Adrenal gland (tissue), 5 donors: Measurements from ENCODE around the gene RBM8A.

Source experiments
- POLR2A ChIP-seq, 2 donors: fragments of 450-650 bp; IDR thresholded peaks; one replicate each; pipeline ENCODE4 v1.6.1; 2017; ENCODE audit warnings: antibody characterized with exemption in 2 of 2, mild to moderate bottlenecking in 2 of 2, moderate library complexity in 1 of 2
- TF ChIP-seq, protein P1 (sequence below), 6 experiments: fragments of 450-650 bp in 4 of 6; fragments of 200-600 bp in 2 of 6; sonication (generic) in 1 of 6; IDR thresholded peaks; 1 replicate in 5 of 6; 2 replicates in 1 of 6; pipeline versions ENCODE4 v1.5.1 to v1.8.0; 2016 to 2021; ENCODE audit warnings: antibody characterized with exemption in 6 of 6, mild to moderate bottlenecking in 2 of 6, moderate library complexity in 1 of 6
- donor health status: DM: no; HTN: no; CAD: no.

DNA sequence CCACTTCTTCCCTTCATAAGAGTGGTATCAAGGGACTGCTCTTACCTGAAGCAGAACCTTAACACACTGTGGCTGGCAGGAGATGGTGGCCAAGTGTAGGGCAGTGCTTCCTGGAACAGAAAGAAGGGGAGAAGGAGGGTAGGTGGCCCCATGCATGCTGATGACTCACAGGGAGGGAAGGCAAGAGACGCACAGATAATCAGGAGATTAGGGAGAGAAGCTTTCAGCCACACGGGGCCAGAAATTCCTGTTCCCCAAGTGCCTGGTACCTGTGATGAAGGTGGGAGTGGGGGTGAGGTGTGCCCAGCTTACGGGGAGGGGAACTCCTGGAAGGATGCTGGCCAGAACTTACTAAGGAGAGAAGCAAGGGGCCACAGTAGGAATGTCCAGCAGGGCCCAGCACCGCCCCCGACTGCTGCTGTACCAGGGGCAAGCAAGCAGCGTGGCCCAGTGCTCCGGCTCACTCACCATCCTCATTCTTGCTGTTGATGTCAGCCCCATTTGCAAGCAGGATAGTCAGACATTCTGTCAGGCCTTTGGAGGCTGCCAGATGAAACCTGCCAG lies 49.3 kb downstream of the RBM8A start:
- TF ChIP-seq, protein P1, sequence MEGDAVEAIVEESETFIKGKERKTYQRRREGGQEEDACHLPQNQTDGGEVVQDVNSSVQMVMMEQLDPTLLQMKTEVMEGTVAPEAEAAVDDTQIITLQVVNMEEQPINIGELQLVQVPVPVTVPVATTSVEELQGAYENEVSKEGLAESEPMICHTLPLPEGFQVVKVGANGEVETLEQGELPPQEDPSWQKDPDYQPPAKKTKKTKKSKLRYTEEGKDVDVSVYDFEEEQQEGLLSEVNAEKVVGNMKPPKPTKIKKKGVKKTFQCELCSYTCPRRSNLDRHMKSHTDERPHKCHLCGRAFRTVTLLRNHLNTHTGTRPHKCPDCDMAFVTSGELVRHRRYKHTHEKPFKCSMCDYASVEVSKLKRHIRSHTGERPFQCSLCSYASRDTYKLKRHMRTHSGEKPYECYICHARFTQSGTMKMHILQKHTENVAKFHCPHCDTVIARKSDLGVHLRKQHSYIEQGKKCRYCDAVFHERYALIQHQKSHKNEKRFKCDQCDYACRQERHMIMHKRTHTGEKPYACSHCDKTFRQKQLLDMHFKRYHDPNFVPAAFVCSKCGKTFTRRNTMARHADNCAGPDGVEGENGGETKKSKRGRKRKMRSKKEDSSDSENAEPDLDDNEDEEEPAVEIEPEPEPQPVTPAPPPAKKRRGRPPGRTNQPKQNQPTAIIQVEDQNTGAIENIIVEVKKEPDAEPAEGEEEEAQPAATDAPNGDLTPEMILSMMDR (IDR thresholded peaks at IDR 0.05), result no peak
- no peak for TF ChIP-seq POLR2A (IDR thresholded peaks at IDR 0.05)
